DOHH2 (cell line): Measurements from ENCODE around the gene SLC6A13.

Experiments
- H3F3A ChIP-seq: fragments of 200-600 bp; sonication (generic), shearing (Covaris generic); 2 replicates; pipeline ENCODE4 v1.6.0; 2016; ENCODE audit warnings: antibody characterized with exemption, mild to moderate bottlenecking; ENCODE audit not compliant: control insufficient read depth, insufficient read depth
- H3K27ac ChIP-seq: fragments of 200-600 bp; sonication (generic); 2 replicates; pipeline ENCODE4 v1.5.1; 2014; ENCODE audit warnings: low read depth, mild to moderate bottlenecking, low read length, moderate library complexity
- H3K27me3 ChIP-seq: fragments of 200-600 bp; sonication (generic); 2 replicates; pipeline ENCODE4 v1.6.1; 2014; ENCODE audit warnings: mild to moderate bottlenecking, low read length, mixed read lengths; ENCODE audit not compliant: control insufficient read depth
- H3K36me3 ChIP-seq: fragments of 200-600 bp; sonication (generic); 2 replicates; pipeline ENCODE4 v1.6.1; 2014; ENCODE audit warnings: mild to moderate bottlenecking, low read length, moderate library complexity, mixed read lengths; ENCODE audit not compliant: control insufficient read depth
- H3K4me1 ChIP-seq: fragments of 200-600 bp; sonication (generic); 2 replicates; pipeline ENCODE4 v1.6.1; 2014; ENCODE audit warnings: mild to moderate bottlenecking, low read length, mixed read lengths; ENCODE audit not compliant: control insufficient read depth
- H3K4me2 ChIP-seq: fragments of 200-600 bp; sonication (generic); 2 replicates; pipeline ENCODE4 v1.6.0; 2014; ENCODE audit warnings: mild to moderate bottlenecking, low read length, moderate library complexity
- H3K4me3 ChIP-seq: fragments of 200-600 bp; sonication (generic); 2 replicates; pipeline ENCODE4 v1.5.1; 2014; ENCODE audit warnings: mild to moderate bottlenecking, low read length, mixed read lengths
- H3K79me2 ChIP-seq: fragments of 200-600 bp; sonication (generic); 2 replicates; pipeline ENCODE4 v1.6.1; 2014; ENCODE audit warnings: mild to moderate bottlenecking, low read length, mixed read lengths; ENCODE audit not compliant: control insufficient read depth
- H3K9me2 ChIP-seq: fragments of 200-600 bp; sonication (generic); replicated peaks from 2 replicates; pipeline ENCODE4 v1.6.1; 2014; ENCODE audit warnings: mild to moderate bottlenecking, low read length, mixed read lengths; ENCODE audit not compliant: control insufficient read depth
- H3K9me3 ChIP-seq: fragments of 200-600 bp; sonication (generic); 2 replicates; pipeline ENCODE4 v1.6.1; 2014; ENCODE audit warnings: antibody characterized with exemption, low read length, mixed read lengths; ENCODE audit not compliant: control insufficient read depth, insufficient read depth
- H4K20me1 ChIP-seq: fragments of 200-600 bp; sonication (generic); 2 replicates; pipeline ENCODE4 v1.6.0; 2014; ENCODE audit warnings: low read depth, mild to moderate bottlenecking, antibody characterized with exemption, low read length, moderate library complexity; ENCODE audit not compliant: control insufficient read depth, insufficient read depth
- CTCF ChIP-seq: fragments of 200-600 bp; sonication (generic); IDR thresholded peaks from one replicate; pipeline ENCODE4 v1.5.1; 2014; ENCODE audit warnings: antibody characterized with exemption, mild to moderate bottlenecking, low read depth, low read length; ENCODE audit not compliant: poor library complexity, severe bottlenecking
- EZH2phosphoT487 ChIP-seq: fragments of 200-600 bp; sonication (generic); IDR thresholded peaks from 2 replicates; pipeline ENCODE4 v1.6.1; 2017; ENCODE audit warnings: borderline replicate concordance, mild to moderate bottlenecking, antibody characterized with exemption, low read length, moderate library complexity, mixed read lengths

SLC6A13 gene

GRCh38 chr12:268483-268840 is 5.8 kb upstream of the SLC6A13 start:
- no peaks in the 10 kb centered on the region for H3K9me3 ChIP-seq
- no peaks in the 10 kb centered on the region for H3F3A ChIP-seq
- no peak overlapping the region for H3K4me2 ChIP-seq
- peaks cover 23% of the 10 kb centered on the region for H3K27me3 ChIP-seq
- H3K9me2 ChIP-seq = no peaks in the 10 kb centered on the region
- no peaks in the 10 kb centered on the region for H3K79me2 ChIP-seq
- no peak overlapping the region for H3K4me3 ChIP-seq
- no peaks in the 10 kb centered on the region for H3K4me1 ChIP-seq
- no peaks in the 10 kb centered on the region for H3K36me3 ChIP-seq
- H3K27ac ChIP-seq = no peak overlapping the region
- no peaks in the 10 kb centered on the region for H4K20me1 ChIP-seq
- TF ChIP-seq CTCF = no peak
- TF ChIP-seq EZH2phosphoT487 = no peak

- TF ChIP-seq EZH2phosphoT487 (no peak), CTCF (no peak)
- Histone ChIP-seq H3K27ac (no peak overlapping the region), H3K4me3 (no peak overlapping the region), H3K9me3 (no peaks in the 10 kb centered on the region), H3K36me3 (no peaks in the 10 kb centered on the region), H3K79me2 (no peaks in the 10 kb centered on the region), H3K4me1 (no peaks in the 10 kb centered on the region), H3K4me2 (no peak overlapping the region), H3K27me3 (peaks cover 23% of the 10 kb centered on the region), H4K20me1 (no peaks in the 10 kb centered on the region), H3K9me2 (no peaks in the 10 kb centered on the region), H3F3A (no peaks in the 10 kb centered on the region)
Observed at GRCh38 chr12:267581-268482, 5.2 kb upstream of the SLC6A13 start.

DNA sequence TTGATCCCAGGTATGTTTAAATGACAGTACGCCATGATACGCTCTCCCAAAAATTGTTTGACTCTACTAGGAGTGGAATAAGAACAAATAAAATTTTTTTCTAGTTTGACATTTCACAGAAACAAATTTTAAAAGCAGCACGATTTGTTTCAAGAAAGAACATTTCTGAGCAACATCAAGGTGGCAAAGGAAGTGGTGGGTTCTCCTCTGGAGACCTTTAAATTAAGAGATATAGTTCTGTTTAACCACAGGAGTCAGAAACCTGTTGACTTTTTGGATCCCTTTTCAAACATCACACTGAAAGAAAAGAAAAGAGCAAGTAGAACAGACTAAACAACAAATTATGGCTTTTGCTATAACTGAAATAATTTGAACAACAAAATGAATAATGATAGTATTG is 2.5 kb upstream of the SLC6A13 start:
- Histone ChIP-seq H3K9me3 (no peaks in the 10 kb centered on the region), H3K36me3 (no peaks in the 10 kb centered on the region), H3K79me2 (no peaks in the 10 kb centered on the region), H3K27me3 (peaks cover 29% of the 10 kb centered on the region), H3K27ac (no peak overlapping the region), H3K4me2 (no peak overlapping the region), H3K4me3 (no peak overlapping the region), H3K9me2 (no peaks in the 10 kb centered on the region), H4K20me1 (no peaks in the 10 kb centered on the region), H3K4me1 (no peaks in the 10 kb centered on the region), H3F3A (no peaks in the 10 kb centered on the region)
- no peak for TF ChIP-seq EZH2phosphoT487
- TF ChIP-seq CTCF = no peak
